GM23338 (cell line): ENCODE results near the gene TMEM92. TPM values are rescaled to one million over a fixed set of nuclear protein-coding genes. Genes with fewer than 3 reads are reported as not detected.

Experiments used
- ATAC-seq: fragments of 200-7000 bp; cut with Tn5 transposase; 3 replicates; pipeline ENCODE4 v1.9.1; 2020
- DNase-seq: peaks from one replicate; pipeline ENCODE4 v3.0.0-alpha.2; 2015; ENCODE audit warnings: low spot score
- H2AFZ ChIP-seq: fragments of 200-600 bp; sonication (generic); 2 replicates; pipeline ENCODE4 v1.8.0; 2016; ENCODE audit warnings: antibody characterized with exemption, mild to moderate bottlenecking, moderate library complexity
- H3F3A ChIP-seq: fragments of 200-600 bp; sonication (generic); replicated peaks from 2 replicates; pipeline ENCODE4 v1.8.0; 2017; ENCODE audit warnings: antibody characterized with exemption, mixed run types, low read depth
- H3K27ac ChIP-seq: fragments of 200-600 bp; sonication (generic); 2 replicates; pipeline ENCODE4 v1.6.1; 2016; ENCODE audit warnings: low read depth
- H3K27me3 ChIP-seq: fragments of 200-600 bp; sonication (generic); 2 replicates; pipeline ENCODE4 v1.8.0; 2016; ENCODE audit warnings: mild to moderate bottlenecking, mixed run types, moderate library complexity; ENCODE audit not compliant: insufficient read depth
- H3K36me3 ChIP-seq: fragments of 200-600 bp; sonication (generic); 2 replicates; pipeline ENCODE4 v1.8.0; 2016; ENCODE audit warnings: mild to moderate bottlenecking; ENCODE audit not compliant: insufficient read depth
- H3K4me1 ChIP-seq: fragments of 200-600 bp; sonication (generic); 2 replicates; pipeline ENCODE4 v1.8.0; 2016; ENCODE audit warnings: mild to moderate bottlenecking, moderate library complexity; ENCODE audit not compliant: insufficient read depth
- H3K4me2 ChIP-seq: fragments of 200-600 bp; sonication (generic); 2 replicates; pipeline ENCODE4 v1.7.1; 2017; ENCODE audit warnings: mixed run types
- H3K4me3 ChIP-seq: fragments of 200-600 bp; sonication (generic); 2 replicates; pipeline ENCODE4 v1.6.1; 2016; ENCODE audit warnings: mixed run types
- H3K79me2 ChIP-seq: fragments of 200-600 bp; sonication (generic); replicated peaks from 2 replicates; pipeline ENCODE4 v1.8.0; 2017; ENCODE audit warnings: mild to moderate bottlenecking; ENCODE audit not compliant: insufficient read depth
- H3K9me2 ChIP-seq: fragments of 200-600 bp; sonication (generic); 2 replicates; pipeline ENCODE4 v1.8.0; 2017; ENCODE audit not compliant: insufficient read depth
- H4K20me1 ChIP-seq: fragments of 200-600 bp; sonication (generic); replicated peaks from 2 replicates; pipeline ENCODE4 v1.8.0; 2017; ENCODE audit warnings: mild to moderate bottlenecking; ENCODE audit not compliant: insufficient read depth
- H3K27ac Mint-ChIP-seq: 2 replicates; pipeline ENCODE4 v1.8.0; 2020; ENCODE audit warnings: inconsistent platforms, mild to moderate bottlenecking, moderate library complexity, mixed read lengths
- H3K27me3 Mint-ChIP-seq: 3 replicates; pipeline ENCODE4 v1.8.0; 2022; ENCODE audit warnings: low read depth, mild to moderate bottlenecking, moderate library complexity, mixed read lengths, inconsistent platforms; ENCODE audit not compliant: insufficient read depth, poor library complexity
- H3K36me3 Mint-ChIP-seq: 3 replicates; pipeline ENCODE4 v1.8.0; 2021; ENCODE audit warnings: low read depth, mild to moderate bottlenecking, inconsistent platforms, moderate library complexity, mixed read lengths
- H3K4me1 Mint-ChIP-seq: 3 replicates; pipeline ENCODE4 v1.8.0; 2020; ENCODE audit warnings: mild to moderate bottlenecking, inconsistent platforms, mixed read lengths
- H3K4me3 Mint-ChIP-seq: 3 replicates; pipeline ENCODE4 v1.8.0; 2021; ENCODE audit warnings: moderate library complexity, mild to moderate bottlenecking, inconsistent platforms, mixed read lengths
- H3K9me3 Mint-ChIP-seq: 3 replicates; pipeline ENCODE4 v1.8.0; 2020; ENCODE audit warnings: moderate library complexity, mild to moderate bottlenecking, inconsistent platforms, mixed read lengths
- CREB1 ChIP-seq: fragments of 250-450 bp; sonication (Bioruptor Pico); IDR thresholded peaks from 2 replicates; pipeline ENCODE4 v1.5.0; 2020; ENCODE audit warnings: low read depth, mild to moderate bottlenecking, moderate library complexity
- CTCF ChIP-seq, 2 experiments: fragments of 200-600 bp in 1 of 2; sonication (generic) in 1 of 2; conservative IDR thresholded peaks; 2 replicates each; pipeline versions ENCODE4 v1.5.1 to v1.6.1; 2016 to 2017; ENCODE audit warnings: antibody characterized with exemption in 2 of 2, low read depth in 2 of 2, mild to moderate bottlenecking in 2 of 2, moderate library complexity in 1 of 2
- ETS1 ChIP-seq: IDR thresholded peaks from 2 replicates; pipeline ENCODE4 v1.6.1; 2016; ENCODE audit warnings: antibody characterized with exemption
- EZH2 ChIP-seq: fragments of 200-600 bp; sonication (generic); IDR thresholded peaks from one replicate; pipeline ENCODE4 v1.8.0; 2017; ENCODE audit warnings: antibody characterized with exemption, mild to moderate bottlenecking, low read depth; ENCODE audit not compliant: unreplicated experiment
- JUNB ChIP-seq: IDR thresholded peaks from one replicate; pipeline ENCODE4 v1.6.1; 2016; ENCODE audit warnings: antibody characterized with exemption; ENCODE audit not compliant: unreplicated experiment
- NANOG ChIP-seq: IDR thresholded peaks from 2 replicates; pipeline ENCODE4 v1.6.1; 2016; ENCODE audit warnings: antibody characterized with exemption, borderline replicate concordance
- POLR2AphosphoS5 ChIP-seq: IDR thresholded peaks from 2 replicates; pipeline ENCODE4 v1.6.1; 2016; ENCODE audit warnings: antibody characterized with exemption, low read depth
- REST ChIP-seq: IDR thresholded peaks from one replicate; pipeline ENCODE4 v1.6.1; 2018; ENCODE audit warnings: antibody characterized with exemption; ENCODE audit not compliant: unreplicated experiment
- STAT1 ChIP-seq: IDR thresholded peaks from one replicate; pipeline ENCODE4 v1.6.1; 2016; ENCODE audit warnings: antibody characterized with exemption; ENCODE audit not compliant: unreplicated experiment
- ZNF114 ChIP-seq: fragments of 250-450 bp; sonication (Bioruptor Pico); IDR thresholded peaks from 2 replicates; pipeline ENCODE4 v1.5.0; 2020; ENCODE audit warnings: mild to moderate bottlenecking, moderate library complexity
- ZNF331 ChIP-seq: fragments of 250-450 bp; sonication (Bioruptor Pico); IDR thresholded peaks from 2 replicates; pipeline ENCODE4 v1.5.0; 2020; ENCODE audit warnings: low read depth, mild to moderate bottlenecking, moderate library complexity
- polyA plus RNA-seq: library from polyadenylated mRNA; unstranded; fragments of >200 nt; fragmentation: Nextera tagmentation; extraction: Ambion mirVana; gene quantifications from 2 replicates; pipeline ENCODE4 v1.2.1, GENCODE V29; 2016
- total RNA-seq: library from RNA; depleted of rRNA; stranded (reverse); fragments of >200 nt; shearing (Covaris generic); gene quantifications from 2 replicates; pipeline ENCODE4 v1.2.3, GENCODE V29; 2014

TMEM92 gene
- total and polyA plus RNA-seq, 2 experiments from 2014 or later = 9.7 to 18.4 TPM

GRCh38 chr17:50257676-50258224 is 16.5 kb upstream of the TMEM92 start:
- Histone ChIP-seq H2AFZ (no peak overlapping the region; the same call in 1 of the 2 replicates), H3K4me1 (no peaks in the 10 kb centered on the region; the same call in 1 of the 2 replicates), H3K4me2 (no peak overlapping the region), H4K20me1 (no peaks in the 10 kb centered on the region), H3K9me2 (no peaks in the 10 kb centered on the region), H3K79me2 (no peaks in the 10 kb centered on the region), H3K4me3 (no peak overlapping the region), H3F3A (no peaks in the 10 kb centered on the region), H3K36me3 (no peaks in the 10 kb centered on the region), H3K27me3 (no peaks in the 10 kb centered on the region), H3K27ac (no peak overlapping the region)
- peaks cover 3% of the 10 kb centered on the region; the same call in 2 of the 3 replicates for H3K4me1 Mint-ChIP-seq
- no peaks in the 10 kb centered on the region for H3K9me3 Mint-ChIP-seq
- DNase-seq = no peak
- no peak overlapping the region for H3K27ac Mint-ChIP-seq
- no peak for TF ChIP-seq JUNB
- no peak for TF ChIP-seq STAT1
- no peak for TF ChIP-seq ZNF331
- TF ChIP-seq EZH2 = no peak
- H3K4me3 Mint-ChIP-seq = no peak overlapping the region
- no peaks in the 10 kb centered on the region for H3K36me3 Mint-ChIP-seq
- ATAC-seq = peak; percentile 56
- peaks cover 20% of the 10 kb centered on the region for H3K27me3 Mint-ChIP-seq

GRCh38 chr17:50258647-50259476 is 15.4 kb upstream of the TMEM92 start:
- DNase-seq = no peak
- H3K36me3 ChIP-seq = no peaks in the 10 kb centered on the region
- H4K20me1 ChIP-seq = no peaks in the 10 kb centered on the region
- H3K4me3 Mint-ChIP-seq = no peak overlapping the region
- no peak overlapping the region for H3K4me2 ChIP-seq
- no peak overlapping the region for H3K27ac Mint-ChIP-seq
- peaks cover 4% of the 10 kb centered on the region; the same call in 1 of the 2 replicates for H3K4me1 ChIP-seq
- no peaks in the 10 kb centered on the region for H3K79me2 ChIP-seq
- no peaks in the 10 kb centered on the region for H3K9me2 ChIP-seq
- H3K9me3 Mint-ChIP-seq = no peaks in the 10 kb centered on the region
- H3K27ac ChIP-seq = no peak overlapping the region
- H3K4me3 ChIP-seq = no peak overlapping the region
- H3K27me3 ChIP-seq = no peaks in the 10 kb centered on the region
- no peaks in the 10 kb centered on the region for H3F3A ChIP-seq
- no peaks in the 10 kb centered on the region for H3K36me3 Mint-ChIP-seq
- H2AFZ ChIP-seq = no peak overlapping the region
- ATAC-seq = peak; percentile 9; the same call in 1 of the 3 replicates
- H3K4me1 Mint-ChIP-seq = peaks cover 10% of the 10 kb centered on the region
- peaks cover 23% of the 10 kb centered on the region for H3K27me3 Mint-ChIP-seq
- TF ChIP-seq NANOG = no peak
- TF ChIP-seq POLR2AphosphoS5 = no peak
- TF ChIP-seq REST = no peak
- TF ChIP-seq CTCF (conservative IDR thresholded peaks at IDR 0.05; ENCODE audit: low read depth in 2 of 2) = no peak
- no peak for TF ChIP-seq CREB1 (CRISPR knock-in tag)
- no peak for TF ChIP-seq ZNF331
- no peak for TF ChIP-seq EZH2
- no peak for TF ChIP-seq ETS1
- no peak for TF ChIP-seq JUNB
- no peak for TF ChIP-seq ZNF114
- no peak for TF ChIP-seq STAT1
